NOMO-1 treated with DMSO at 0.1 percent for 48 hours (cell line): ENCODE results near the gene PPA2.
"Not testable (repeated sequence)": the region's sequence is repeated elsewhere in the genome, so short reads cannot be mapped to it uniquely, and the experiment has no call there.

Source experiments
- DNase-seq: peaks from one replicate; lab custom pipeline; 2025; ENCODE audit not compliant: unreplicated experiment; lab: John Stamatoyannopoulos, UW

PPA2 gene

DNA sequence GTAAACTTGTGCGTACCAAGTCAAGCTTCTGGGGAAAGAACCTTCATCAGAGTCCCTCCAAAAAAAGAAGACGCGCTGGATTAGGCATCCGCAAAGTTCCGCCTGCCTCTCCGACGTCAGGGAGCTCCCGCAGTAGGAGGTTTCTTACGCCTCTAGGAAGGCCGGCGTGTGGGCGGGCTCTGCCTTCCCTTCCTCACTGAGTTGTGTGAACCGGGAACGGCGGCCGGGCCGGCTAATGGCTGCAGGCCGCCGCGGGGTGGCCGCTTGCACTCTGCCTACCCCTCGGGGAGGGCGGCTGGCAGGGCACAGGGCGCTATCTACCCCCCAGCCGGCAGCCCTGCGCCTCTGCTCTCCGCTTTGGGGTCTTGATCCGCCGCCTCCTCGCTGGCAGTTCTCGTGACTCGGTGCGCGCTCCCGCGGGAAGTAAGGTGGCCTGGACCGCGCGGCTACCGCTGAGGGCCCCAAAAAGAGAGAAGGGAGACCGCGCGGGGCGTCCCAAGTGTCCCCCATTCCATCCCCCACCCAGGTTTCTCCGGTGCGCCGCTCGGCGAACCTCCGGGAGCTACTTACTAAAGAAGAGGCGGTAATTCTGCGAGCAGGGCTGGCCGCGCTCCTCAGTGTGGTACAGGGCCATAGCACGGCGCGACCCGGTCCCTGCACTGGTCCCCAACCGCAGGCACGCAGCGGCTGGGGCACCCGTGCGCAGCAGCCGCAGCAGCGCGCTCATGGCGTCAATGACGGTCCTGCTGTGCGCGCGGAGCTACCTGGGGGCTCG lies at the start of gene PPA2:
Gene PPA2, minus strand, starts transcription at position 739 of the 775 bp plus-strand sequence. Its CDS starts 12 bp downstream, at position 727.
- peak; percentile 91 for DNase-seq

DNA sequence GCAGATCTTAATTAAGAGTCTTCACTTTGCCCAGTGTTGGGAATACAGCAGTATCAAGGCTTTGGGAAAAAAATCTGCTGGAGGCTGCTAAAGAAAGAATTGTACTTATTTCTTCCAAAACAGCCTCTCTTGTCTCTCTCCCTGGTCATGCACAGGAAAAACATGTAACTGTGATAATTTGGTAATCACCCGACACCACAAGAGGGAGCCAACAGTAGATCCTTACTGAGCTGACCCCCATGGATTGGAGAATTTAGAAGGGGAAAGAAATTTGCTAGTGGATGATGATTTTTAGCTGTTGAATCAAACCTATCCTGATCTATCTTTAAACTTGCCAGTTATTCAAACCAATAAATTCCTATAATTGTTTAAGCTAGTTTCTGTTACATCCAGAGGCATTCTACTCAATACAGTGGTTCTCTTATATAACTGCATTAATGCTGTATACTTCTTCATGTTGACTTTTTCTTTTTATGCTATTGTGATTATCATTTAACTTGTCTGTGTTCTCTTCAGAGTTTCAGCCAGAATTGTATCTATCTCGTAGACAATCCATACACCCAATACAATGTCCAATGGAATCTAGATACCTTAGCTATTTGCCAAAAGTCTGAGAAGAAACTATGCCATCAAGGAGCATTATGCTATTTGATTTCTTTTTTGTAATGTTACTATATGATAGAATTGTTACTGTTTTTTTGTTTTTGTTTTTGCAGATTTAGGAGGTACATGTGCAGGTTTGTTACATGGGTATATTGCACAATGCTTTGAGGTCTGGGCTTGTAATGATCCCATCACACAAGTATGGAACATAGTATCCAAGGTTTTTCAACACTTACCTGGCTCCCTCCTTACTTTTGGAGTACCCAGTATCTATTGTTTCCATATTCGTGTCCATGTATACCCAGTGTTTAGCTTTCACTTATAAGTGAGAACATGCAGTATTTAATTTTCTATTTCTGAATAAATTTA lies 47.2 kb upstream of the PPA2 start:
- peak; percentile 36 for DNase-seq

DNA sequence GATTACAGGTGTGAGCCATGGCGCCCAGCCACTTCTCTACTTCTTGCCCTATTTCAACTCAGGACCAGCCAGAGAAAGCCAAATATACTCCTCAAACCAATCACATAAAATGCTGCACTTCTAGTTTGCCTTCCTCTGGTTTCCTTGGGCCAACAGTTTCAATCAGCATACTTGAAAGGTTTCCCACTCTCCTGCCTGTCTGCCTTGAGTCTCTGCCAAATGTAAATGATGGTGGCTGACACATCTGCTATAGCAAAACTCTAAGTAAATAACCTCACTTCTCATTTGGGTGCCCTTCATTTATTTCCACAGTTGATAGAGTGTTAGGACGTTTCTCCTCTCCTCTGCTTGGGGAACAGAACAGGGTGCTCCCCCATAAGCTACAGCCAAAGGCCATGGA lies 36.4 kb upstream of the PPA2 start:
- DNase-seq = no peak

DNA sequence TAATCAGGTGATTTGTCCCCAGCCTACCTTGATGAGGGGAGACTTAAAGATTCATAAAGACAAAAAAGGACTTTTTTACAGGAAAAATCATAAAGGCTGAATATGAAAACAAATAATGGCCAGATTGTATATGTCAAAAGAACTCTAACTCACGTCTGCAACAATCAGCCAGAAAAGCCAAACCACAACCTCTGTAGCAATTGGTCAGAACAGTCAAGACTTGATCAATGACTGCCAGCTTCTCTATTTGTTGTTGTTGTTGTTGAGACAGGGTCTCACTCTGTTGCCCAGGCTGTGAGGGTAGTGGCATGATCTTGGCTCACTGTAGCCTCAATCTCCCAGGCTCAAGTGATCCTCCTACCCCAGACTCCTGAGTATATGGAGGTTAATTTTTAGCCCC lies 35.9 kb upstream of the PPA2 start:
- no peak for DNase-seq

DNA sequence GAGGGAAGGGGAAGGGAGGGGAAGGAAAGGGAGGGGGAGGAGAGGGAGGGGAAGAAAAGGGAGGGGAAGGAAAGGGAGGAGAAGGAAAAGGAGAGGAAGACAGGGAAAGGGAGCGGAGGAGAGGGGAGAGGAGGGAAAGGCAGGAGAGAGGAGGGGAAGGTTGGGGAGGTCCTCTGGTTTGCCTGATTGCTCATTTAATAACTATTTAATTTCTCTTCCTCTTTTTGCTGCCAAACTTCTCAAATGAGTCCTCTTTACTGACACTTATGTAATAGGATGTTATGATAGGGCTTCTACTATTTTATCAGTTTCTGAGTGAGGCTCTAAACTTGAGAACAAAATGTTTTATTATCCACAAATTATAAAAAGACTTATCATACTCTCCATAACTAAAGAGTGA lies 35.4 kb upstream of the PPA2 start:
- peak; percentile 85 for DNase-seq

DNA sequence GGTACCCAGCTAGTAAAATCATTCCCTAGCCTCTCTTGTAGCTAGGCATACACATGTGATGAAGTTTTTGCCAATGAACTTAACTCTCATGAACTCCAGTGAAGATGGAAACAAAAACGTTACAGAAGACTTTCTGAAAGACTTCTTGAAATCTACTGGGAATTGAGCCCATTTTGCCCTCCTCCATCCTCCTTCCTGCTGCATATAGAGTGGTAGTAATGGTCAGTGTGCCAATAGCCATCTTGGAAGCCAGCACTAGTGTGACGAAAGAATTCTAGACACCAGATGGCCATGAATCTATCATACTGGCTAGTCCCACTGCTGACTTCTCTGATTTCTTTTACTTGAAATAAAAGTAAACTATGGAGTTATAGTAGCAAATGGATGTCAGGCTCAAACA lies 30.9 kb upstream of the PPA2 start:
- no peak for DNase-seq

DNA sequence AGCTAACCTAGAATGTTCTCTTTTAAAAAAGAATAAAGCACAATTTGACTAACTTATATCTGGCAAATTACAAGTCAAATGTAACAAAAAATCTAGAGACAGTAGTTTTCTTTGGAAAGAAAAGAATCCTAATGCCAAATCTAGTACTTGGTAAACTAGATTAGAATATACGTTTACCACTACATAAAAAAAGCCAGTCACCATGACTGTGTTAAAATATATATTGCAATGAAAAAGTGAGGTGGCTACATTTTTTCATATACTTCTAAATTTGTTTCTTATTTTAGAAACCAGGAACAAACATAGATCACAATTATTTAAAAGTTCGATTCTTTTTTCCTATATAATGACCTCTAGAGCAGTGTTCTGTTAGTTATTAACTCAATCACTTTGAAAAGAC lies 29.6 kb upstream of the PPA2 start:
- no peak for DNase-seq

DNA sequence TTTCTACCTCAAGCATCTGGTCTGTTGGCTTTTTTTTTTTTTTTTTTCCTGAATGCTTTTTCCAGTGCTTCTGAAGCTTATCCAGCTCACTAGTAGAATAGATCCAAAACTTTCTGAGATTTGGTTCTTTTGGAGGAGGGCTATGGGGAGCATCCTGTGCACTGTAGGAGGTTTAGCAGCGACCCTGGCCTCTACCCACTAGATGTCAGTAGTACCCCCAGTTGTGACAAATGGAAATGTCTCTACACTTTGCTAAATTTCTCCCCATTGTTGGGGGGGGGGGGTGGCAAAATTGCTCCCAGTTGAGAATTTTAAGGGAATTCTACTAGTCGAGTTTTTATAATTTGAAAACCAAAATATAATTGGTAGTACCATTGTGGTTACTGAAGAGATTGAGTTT lies 23.0 kb upstream of the PPA2 start:
- no peak for DNase-seq

DNA sequence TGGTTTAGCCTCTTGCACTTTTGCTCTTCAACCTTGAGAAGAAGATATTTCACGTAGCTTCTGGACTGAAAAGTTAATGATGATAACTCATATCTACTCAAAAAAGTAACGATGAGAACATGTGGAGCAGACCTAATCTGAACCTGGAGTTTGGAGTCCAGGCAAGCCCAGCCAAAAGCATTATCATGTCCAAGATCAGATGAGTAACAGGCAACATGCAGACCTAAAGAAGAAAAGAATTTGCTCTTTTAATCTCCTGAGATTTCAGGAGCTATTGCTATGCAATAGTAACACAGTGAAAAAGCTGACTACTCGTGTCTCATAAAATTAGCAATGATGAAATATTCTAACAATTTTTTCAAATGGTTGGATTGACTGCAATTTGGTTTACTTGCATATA lies 21.8 kb upstream of the PPA2 start:
- DNase-seq = no peak

DNA sequence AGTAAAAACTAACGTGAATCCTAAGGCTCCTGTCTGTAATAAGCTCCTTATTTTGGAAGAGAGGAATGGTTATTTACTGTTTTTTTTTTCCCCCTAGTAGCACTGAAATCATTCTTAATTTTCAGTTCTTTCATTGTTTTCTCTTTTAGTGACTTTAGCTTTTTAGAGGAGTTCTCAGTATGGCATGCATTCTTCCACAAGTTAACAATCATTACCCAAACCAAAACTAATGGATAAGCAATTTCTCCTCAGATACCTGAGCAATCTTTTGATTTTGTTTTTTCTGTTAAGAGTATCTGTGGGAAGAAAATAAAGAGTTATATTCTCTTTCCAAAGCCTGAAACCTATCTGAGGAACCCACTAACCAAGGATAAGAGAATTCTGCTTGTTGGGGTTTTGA lies 16.7 kb upstream of the PPA2 start:
- DNase-seq = no peak

DNA sequence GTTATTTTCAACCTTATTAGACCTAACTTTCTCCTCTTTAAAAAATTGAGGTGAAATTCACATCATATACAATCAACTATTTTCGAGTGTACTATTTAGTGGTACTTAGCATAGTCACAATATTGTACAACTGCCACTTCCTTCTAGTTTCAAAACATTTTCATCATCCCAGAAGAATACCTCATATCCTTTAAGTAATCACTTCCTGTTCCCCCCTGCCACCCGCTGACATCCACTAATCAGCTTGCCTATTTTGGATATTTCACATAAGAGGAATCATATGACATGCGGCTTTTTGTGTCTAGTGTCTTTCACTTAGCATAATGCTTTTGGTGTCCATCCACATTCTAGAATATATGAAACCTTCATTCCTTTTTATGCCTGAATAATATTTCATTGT lies 10.0 kb upstream of the PPA2 start:
- DNase-seq = peak; percentile 31

DNA sequence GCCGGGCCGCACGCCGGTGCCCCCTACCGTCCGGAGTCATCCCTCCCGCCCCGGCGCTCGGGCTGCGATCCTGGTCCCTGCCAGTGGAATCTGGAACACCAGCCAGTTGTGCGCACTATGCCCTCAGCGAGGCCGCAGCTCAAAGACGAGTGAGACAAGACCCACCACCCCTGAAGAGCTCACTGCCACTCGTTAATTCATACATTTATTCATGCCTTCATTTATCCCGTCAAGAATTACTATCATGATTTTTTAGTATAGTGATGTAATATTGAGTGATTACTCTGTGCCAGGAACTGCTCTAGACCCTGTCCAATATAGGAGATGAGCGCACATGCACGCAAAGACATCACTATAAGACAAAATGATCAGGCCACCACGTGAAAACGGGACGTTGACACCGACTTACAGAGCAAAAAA lies 247 bp upstream of the PPA2 start:
- peak; percentile 30 for DNase-seq

DNA sequence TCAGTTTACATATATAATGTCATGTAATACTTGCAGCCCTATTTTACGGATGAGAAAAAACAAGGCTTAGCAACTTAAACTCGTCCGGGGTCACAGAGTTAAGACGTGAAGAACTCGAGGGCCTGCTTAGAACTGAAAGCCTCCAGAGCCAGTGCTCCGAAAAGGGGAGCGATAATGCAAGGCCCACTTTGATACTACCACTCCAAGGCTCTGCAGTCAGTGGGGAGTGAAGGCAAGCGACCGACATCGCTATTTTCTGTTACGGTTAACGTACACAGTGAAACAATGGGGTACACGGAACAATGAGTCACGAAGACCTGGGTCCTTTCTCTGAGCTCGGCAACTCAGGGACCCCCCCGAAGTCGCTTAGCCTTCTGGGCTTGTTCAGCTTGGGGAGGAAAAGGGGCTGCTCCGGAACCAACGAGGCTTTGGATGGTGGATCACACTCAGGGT lies 965 bp downstream of the PPA2 start:
- no peak for DNase-seq

DNA sequence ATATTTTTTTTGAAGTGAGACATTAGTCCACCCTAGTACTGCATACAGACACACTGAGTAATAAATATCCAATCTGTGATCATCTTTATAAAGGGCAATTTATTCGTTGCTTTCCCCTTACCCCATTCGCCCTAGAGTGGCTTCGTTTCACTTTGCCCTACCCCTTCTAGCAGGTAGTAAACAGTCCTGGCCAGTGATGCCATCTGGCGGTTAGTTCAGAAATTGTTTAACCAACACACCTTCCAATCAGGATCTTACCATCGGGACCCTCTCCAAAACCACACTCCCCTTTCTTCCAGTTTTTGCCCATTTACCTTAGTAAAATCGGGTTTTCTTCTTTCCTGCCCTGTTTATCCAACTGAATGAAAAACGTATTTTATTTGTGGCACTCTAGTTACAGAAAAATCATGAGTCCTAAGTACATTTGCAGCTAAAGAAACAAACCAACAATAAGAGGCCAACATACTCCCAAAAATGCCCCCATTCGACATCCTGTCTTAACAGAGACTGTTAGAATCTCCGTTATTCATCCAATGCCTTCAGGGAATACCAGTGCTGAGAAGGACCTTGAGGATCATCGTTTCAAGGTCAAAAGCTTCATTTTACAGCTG lies 2.2 kb downstream of the PPA2 start:
- peak; percentile 67 for DNase-seq

DNA sequence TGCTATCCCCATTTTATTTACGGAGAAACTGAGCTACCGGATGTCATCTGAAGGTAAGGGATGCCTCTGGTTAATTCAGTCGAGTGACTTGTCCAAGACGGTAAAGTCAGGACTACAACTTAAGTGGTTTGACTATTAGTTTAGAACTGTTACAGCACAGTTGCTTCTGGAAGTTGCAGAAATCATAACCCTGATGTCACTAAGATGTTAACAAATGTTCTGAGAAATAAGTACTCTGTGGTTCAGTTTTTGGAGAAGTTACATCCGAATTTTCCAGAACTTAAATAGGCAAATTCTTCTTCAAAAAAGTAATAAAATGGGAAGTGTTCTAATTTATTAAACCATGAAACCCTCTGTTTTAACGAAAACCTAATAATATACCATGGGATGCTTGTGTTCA lies 3.1 kb downstream of the PPA2 start:
- DNase-seq = peak; percentile 15

DNA sequence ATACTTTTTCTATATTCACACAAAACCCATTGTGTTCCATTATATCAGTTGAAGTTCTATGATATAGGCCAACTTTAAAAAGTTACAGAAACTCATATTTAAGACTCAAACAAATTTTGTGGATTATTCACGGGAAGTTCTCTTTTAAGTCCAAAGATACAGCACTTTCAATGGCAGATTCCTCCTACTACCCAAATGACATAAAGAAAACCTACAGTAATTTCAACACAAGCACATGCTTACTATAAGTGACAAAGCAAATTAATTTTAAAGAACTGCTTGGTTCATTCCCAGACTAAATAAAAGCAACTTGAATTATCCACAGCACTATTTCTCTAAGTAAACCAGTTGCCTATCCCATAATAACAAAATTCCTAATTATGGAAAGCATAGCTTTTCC lies 4.1 kb downstream of the PPA2 start:
- DNase-seq = no peak

DNA sequence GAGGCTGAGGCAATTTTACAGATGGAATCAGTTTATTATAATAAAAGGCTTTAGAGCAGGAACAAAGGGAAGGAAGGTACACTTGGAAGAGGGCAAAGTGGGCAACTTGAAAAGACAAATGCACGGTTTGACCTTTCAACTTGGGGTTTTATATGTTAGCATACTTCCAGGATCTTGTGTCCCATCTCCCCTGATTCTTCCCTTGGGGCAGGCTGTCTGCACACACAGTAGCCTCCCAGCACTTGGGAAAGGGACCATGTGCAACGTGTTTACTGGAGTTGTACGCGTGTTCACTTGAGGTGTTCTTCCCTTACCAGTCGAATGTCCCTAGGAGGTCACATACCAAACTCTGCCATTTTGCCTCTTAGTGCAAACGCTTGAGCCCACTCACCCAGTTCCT lies 7.3 kb downstream of the PPA2 start:
- DNase-seq = no peak

DNA sequence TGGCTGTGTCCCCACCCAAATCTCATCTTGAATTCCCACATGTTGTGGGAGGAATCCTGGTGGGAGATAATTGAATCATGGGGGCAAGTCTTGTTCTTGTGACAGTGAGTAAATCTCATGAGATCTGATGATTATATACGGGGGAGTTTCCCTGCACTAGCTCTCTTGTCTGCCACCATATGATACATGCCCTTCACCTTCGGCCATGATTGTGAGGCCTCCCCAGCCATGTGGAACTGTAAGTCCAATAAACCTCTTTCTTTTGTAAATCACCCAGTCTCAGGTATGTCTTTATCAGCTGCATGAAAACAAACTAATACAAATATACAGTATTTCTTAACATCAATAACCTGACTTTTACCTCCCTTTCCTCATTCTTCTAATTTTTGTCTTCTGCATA lies 9.3 kb downstream of the PPA2 start:
- DNase-seq = not testable (repeated sequence)

DNA sequence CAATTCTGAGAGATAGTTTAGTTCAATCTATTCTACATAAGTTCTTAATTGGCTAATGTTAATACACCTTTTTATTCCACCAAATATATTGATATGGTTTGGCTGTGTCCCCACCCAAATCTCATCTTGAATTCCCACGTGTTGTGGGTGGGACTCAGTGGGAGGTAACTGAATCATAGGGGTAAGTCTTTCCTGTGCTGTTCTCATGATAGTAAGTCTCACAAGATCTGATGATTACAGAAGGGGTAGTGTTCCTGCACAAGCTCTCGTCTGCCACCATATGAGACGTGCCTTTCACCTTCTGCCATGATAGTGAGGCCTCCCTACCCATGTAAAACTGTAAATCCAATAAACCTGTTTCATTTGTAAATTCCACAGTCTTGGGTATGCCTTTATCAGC lies 11.3 kb downstream of the PPA2 start:
- no peak for DNase-seq

DNA sequence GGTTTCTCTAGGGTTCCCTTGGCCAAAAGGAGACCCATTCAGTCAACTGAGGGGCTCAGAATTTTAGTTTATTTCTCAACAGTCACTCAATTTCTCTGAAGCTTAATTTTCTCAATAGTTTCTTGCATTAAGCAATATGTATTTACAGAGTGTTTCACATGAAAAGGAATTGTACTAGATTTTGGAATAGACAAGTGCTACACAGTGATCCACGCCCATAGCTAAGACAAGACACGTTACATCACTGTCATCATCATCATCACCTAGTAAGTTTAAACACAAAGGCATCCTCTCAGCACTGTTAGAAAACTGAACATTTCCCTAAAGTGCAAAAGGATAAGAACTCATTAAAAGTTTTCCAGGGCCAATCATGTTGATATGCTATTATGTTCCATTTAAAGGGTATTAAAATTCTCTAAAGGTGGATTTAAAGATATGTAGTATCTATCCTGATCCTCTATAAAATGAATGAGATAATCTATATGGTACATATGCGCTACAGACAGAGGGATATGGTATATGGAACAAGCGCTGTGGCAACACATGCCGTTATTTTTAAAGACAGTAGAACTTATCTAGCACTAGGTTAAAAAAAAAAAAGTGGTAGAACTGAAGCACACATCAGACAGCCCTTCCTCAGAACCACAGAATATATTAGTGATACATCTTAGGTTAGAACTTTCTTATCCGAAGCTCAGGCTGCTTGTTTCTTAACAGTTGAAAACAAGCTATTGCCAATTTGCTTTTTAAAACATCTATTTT lies 12.1 kb downstream of the PPA2 start:
- peak; percentile 79 for DNase-seq

DNA sequence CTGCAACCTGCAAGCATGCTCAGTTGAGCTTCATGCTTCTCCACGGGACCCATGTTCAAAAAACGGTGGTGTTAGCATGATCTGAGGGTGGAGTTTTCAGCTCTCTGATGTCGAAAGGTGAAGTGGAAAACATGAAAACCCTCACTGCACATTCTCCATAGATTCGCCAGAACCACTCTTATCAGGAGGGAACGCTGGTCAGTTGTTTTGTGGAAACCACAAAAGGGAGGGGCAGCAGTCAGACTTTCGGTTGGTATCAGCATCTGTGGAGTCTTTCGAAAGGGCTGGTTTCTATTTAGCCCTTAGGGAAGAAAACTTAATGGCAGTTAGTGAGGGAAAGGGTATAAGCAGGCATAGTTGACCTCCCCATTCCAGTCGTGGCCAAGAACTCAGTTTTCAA lies 12.6 kb downstream of the PPA2 start:
- peak; percentile 92 for DNase-seq
